Fibroblast of lung (primary cell): ENCODE measurements around the gene ODAD4.

Experiments used
- EZH2 ChIP-seq: IDR thresholded peaks from 2 replicates; pipeline ENCODE4 v1.5.1; 2012; ENCODE audit warnings: low read length, control low read depth, mild to moderate bottlenecking; ENCODE audit errors: missing control alignments
- TF ChIP-seq, protein P1 (sequence below), 2 donors: IDR thresholded peaks in 1 of 2; conservative IDR thresholded peaks in 1 of 2; 1 replicate in 1 of 2; 2 replicates in 1 of 2; pipeline ENCODE4 v1.5.1; 2011 to 2012; ENCODE audit warnings: low read length in 2 of 2, control low read depth in 1 of 2, inconsistent platforms in 1 of 2, low read depth in 1 of 2, mild to moderate bottlenecking in 1 of 2

DNA sequence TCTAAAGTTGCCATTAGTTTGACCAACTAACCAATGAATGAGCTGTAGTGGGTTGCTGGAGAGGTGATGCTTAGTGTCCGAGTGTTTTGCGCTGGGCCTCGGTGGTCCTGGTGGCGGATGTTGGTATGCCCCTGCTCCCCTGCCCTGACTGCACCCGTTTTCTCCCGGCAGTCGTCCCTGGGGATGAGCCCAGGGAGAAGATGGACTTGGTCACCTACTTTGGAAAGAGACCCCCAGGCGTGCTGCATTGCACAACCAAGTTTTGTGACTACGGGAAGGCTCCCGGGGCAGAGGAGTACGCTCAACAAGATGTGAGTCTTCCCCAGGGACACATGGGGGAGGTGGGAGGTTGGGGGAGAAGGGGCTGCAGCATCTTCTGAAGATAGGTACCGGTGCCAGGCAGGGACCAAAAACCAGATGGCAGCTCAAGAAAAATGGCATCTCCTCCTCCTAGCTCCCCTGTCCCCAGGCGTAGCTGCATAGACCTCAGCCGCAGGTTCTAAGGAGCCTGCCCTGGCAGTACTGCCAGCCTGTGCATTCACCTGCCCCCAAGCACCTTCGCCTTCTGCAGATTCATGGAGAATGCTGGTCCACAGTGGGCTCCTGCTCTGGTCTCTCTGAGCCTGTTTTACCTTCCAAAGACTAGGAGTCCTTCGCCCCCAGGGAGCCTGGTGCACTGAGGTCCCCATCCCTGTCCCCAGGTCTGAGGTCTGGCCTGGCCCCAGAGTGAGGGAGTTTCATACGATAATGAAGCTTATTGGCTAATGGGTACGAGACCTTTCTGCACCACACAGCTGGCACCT lies 41.5 kb downstream of the ODAD4 start:
- TF ChIP-seq, protein P1, sequence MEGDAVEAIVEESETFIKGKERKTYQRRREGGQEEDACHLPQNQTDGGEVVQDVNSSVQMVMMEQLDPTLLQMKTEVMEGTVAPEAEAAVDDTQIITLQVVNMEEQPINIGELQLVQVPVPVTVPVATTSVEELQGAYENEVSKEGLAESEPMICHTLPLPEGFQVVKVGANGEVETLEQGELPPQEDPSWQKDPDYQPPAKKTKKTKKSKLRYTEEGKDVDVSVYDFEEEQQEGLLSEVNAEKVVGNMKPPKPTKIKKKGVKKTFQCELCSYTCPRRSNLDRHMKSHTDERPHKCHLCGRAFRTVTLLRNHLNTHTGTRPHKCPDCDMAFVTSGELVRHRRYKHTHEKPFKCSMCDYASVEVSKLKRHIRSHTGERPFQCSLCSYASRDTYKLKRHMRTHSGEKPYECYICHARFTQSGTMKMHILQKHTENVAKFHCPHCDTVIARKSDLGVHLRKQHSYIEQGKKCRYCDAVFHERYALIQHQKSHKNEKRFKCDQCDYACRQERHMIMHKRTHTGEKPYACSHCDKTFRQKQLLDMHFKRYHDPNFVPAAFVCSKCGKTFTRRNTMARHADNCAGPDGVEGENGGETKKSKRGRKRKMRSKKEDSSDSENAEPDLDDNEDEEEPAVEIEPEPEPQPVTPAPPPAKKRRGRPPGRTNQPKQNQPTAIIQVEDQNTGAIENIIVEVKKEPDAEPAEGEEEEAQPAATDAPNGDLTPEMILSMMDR (conservative IDR thresholded peaks at IDR 0.05 in 1 of 2, IDR thresholded peaks at IDR 0.05 in 1 of 2; ENCODE audit: low read depth in 1 of 2, low read length in 2 of 2): no peak
- no peak for TF ChIP-seq EZH2
